ENCODE data around the gene CPNE6.
A peak's percentile ranks its signal among the peaks of the same experiment; 100 is the strongest.
"Not testable (repeated sequence)": the region's sequence is repeated elsewhere in the genome, so short reads cannot be mapped to it uniquely, and the experiment has no call there.

Gene CPNE6

GRCh38 chr14:24088095-24088494, 16.7 kb downstream of the CPNE6 start:
- DNase-seq = no peak

DNA sequence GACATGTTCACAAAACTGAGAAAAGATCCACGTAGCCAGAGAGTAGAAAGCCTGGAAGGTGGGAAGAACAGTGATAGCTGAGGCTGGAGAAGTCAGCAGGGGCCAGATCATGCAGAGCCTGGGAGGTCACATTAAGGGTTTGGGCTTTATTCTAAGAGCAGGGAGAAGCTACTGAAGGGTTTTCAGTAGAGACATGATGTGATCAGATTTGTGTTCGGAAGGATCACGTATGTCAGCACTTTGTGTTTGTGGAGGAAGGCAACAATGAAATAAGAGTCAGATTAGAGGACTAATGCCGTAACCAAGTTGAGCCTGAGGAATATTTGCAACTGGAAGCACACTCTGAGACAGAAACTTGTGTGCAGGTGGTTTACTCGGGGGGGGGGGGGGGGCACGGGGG, 18.5 kb downstream of the CPNE6 start:
- DNase-seq = no peak

DNA sequence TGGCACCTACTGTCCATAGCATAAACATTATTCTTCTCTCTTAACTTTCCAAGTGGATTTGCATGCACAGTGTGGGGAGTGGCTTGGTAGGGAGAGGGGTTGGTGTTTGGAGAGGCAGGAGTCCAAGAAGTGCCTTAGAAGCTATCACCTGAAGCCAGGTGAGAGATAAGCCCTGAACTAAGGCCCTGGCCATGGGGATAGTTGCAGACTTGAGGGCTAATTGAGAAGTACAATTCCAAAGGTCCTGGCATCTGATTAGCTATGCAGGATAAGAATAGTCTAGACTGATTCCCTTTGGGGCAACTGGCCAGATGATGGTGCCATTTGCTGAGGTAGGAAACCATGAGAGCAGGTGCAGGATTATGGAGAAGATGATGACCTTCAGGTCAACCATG, 20.7 kb downstream of the CPNE6 start:
- no peak for DNase-seq

- DNase-seq = no peak
These were observed 21.3 kb downstream of the CPNE6 start for GRCh38 chr14:24092505-24093206.

DNA sequence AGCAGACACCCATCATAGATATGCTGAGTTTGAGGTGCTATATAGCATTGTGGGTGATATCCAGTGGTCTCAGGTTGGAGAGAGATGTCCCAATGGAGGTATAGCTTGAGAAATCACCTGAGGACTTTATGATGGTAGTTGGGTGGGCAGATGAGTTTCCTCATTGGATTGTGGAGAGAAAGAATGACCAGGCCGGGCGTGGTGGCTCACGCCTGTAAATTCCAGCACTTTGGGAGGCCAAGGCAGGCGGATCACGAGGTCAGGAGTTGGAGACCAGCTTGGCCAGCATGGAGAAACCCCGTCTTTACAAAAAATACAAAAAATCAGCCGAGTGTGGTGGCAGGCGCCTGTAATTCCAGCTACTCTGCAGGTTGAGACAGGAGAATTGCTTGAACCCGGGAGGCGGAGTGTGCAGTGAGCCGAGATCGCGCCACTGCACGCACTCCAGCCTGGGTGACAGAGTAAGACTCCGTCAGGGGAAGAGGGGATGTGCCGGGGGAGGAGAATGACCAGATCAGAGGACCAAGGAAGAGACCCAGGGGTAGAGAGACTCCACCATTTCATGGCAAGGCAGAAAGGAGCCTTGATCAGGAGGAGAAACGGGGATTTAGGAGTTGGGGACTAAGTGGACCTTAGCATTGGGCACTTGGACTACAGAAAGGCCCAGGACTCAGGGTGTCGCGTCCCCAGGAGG, 22.0 kb downstream of the CPNE6 start:
- DNase-seq = no peak

DNA sequence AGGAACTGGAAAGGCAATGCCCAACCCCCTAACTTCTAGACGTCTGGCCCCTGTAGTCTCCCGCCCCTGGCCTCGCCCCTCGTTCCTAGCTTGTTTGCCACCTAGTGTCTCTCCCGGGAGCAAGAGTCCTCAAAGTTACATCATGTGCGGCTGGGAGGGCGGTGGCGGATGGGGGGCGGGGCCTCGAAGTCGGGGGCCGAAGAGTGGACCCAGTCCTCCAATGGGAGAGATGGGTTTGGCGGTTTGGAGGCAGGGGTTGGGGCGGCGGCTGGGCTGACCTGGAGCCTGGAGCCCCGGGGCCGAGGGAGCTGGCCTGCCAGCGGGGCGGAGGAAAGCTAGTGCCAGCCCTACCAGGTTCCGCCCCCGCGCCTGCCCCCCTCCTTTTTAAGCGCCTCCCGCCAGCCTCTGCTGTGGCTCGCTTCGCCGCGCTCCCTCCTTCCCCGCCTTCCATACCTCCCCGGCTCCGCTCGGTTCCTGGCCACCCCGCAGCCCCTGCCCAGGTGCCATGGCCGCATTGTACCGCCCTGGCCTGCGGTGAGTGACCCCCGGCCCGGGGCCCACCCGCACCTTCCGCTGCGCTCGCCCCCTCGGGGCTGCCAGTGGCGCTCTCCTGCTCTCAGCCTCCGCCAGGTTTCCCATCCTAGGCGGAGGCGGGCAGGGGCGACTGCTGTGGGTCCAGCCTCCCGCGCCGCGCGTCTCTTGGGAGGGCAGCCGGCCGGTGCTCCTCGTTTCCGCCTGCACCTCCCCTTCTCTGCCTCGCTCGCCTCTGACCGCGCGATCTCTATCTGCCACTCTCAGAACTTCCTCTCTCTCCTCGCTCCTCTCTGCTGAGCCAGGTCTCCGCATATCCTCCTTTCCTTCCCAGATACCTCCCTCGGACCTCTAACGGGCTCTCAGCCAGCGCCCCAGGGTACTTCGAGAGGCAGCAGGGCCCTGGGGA, 22.8 kb downstream of the CPNE6 start, which contains the start of gene PCK2:
PCK2 (plus strand) TSS at position 411 of the 940 bp plus-strand sequence; CDS start at position 506, 95 bp downstream.
- DNase-seq = peak; percentile 85

DNA sequence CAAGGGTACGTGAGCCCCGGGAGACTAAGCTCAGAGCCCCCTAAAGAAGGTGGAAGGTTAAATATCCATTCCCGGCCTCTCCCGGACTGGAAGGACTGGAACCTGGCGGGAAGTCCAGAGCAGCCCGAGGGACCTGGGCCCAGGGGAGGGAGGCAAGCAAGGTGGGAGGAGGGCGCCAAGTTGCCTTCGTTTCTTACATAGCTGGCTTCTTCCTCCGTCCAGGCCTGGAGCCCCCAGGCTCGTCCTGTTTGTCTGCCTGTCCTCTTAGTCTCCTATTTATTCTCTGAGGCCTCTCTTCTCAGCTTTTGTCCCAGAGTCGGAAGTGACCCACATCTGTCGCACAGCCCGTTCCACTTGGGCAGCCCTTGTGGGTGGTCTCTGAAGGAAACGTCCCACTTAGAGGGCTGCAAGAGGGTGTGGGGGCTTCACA, 23.5 kb downstream of the CPNE6 start:
- no peak for DNase-seq

DNA sequence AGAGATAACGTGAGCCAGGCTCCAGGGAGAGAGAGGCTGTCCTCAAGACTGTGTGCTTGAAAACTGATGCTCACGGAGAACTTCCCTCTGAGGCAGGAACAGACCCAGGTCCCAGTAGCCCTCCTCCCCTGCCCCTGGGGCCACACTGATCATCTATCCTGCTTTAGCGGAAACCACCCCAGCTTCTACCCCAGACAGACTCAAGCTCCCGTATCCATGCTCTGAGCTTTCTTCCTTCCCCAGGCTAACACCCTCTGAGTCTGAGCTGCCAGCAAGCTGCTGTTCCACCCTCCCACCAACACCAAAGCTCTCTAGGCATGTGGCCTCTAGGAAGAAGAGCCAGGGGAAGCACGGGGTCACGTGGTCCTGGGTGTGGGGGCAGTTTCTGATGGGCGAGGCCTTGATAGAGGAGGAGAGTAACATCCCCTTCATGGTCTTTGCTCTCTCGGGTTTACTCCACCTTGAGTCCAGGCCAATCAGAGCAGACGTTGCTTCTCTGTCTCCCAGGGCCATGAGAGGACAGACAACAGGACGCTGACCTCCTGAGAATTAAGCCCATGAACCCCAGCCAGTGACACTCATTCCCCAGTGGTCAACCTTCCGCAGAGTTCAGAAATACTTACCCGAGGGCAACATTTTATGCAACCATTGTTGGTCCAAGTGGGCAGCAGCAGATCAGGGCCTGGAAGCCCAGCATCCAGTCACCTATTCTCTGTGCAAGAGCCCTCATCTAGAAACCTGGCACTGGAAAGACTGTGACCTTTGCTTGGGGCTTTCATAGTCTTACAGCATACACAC, 24.1 kb downstream of the CPNE6 start:
- no peak for DNase-seq

DNA sequence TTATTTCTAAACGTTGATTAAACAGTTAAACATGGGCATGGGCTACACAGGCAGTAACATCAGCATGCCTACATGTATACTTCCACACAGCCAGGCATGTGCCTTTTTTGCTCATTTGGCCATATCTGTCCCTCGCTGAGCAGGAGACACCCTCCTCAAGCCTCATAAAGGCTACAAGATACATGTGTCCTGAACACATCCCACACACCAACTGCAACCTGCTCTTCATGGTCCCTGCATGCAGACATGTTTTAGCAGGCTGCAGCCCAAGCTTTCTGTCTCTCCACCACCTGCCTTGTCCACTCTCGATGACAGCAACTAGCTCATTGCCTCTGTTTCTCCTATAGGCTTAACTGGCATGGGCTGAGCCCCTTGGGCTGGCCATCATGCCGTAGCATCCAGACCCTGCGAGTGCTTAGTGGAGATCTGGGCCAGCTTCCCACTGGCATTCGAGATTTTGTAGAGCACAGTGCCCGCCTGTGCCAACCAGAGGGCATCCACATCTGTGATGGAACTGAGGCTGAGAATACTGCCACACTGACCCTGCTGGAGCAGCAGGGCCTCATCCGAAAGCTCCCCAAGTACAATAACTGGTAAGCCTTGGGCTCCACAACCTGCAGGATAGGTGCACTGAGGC, 25.3 kb downstream of the CPNE6 start:
- DNase-seq = no peak

DNA sequence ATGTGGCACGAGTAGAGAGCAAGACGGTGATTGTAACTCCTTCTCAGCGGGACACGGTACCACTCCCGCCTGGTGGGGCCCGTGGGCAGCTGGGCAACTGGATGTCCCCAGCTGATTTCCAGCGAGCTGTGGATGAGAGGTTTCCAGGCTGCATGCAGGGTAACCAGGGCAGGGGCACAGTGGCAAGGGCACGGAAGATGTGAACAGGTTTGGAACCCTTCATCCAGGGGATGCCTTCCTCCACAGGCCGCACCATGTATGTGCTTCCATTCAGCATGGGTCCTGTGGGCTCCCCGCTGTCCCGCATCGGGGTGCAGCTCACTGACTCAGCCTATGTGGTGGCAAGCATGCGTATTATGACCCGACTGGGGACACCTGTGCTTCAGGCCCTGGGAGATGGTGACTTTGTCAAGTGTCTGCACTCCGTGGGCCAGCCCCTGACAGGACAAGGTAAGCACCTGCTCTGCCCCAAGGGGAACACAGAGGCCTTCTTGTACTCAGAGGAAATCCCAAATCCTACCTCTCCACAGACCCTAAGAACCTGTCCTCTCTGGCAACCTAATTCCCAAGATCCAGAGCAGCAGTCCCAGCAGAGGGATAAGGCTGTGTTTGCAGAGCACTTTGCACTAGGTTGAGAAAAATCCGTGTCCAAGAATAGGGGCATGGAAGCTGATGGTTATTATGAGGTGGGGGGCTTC, 27.0 kb downstream of the CPNE6 start:
- DNase-seq = no peak

GRCh38 chr14:24098927-24099813, 27.8 kb downstream of the CPNE6 start:
- DNase-seq = no peak

DNA sequence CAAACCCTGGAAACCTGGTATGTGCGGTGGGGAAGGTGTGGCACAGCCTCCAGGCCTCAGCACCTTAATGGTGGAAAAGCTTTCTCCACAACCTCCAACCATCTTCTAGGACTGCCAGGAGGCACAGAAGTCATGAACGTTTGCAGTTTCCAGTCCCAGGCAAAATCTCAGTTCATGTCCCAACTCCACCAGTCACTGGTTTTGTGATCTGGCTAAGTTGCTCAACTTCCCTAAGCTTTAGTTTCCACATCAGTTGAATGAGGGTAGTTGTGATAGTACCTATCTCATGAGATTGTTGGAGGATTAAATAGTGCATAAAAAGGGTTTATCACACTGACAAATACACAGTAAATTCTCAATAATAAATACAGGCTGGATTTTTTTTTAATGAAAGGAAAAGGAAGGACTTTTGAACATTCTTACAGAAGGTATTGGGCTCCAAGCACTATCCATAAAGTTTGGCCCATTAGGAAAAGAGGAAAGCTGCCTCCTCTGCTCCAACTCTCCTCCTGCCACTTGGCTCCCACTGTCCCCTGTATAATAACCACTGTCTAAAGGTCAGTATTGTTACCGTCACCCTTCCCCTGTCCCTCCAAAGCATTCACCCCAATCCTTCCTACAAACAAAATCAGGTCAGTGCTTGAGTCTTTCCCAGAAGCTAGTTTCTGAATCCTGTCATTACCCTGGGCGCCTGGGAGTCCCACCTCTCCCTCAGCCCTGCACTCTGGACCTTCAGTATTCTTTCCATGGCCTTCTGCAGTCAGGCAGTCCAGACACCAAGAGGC, 29.0 kb downstream of the CPNE6 start:
- DNase-seq = no peak

- no peak for DNase-seq
These were observed 29.7 kb downstream of the CPNE6 start for GRCh38 chr14:24100982-24101494.

DNA sequence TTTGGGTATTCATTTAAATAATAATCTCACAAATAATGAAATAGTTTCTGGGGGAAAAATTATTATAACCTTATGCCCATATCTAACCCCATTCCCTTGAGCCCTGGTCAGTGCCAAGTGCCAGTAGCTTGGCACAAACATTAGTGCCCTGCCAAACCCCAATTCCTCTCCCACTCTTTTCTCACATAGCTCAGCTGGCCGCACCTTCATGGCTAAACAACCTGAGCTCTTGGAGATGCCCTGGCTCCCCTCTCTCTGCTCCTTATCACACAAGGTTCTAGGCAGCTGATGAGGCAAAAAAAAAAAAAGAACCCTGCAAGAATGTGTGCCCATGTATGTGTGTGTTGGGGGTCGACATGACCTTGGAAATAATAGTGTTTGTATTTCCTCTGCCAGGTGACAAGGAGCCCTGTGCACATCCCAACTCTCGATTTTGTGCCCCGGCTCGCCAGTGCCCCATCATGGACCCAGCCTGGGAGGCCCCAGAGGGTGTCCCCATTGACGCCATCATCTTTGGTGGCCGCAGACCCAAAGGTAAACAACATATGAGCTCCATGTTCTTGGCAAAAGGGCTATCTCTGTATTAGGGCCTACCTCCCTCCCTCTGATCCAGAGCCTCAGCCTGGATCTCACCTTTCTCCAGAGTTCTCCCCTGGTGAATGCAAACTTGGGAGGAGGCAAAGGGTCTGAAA, 31.1 kb downstream of the CPNE6 start:
- DNase-seq = no peak

DNA sequence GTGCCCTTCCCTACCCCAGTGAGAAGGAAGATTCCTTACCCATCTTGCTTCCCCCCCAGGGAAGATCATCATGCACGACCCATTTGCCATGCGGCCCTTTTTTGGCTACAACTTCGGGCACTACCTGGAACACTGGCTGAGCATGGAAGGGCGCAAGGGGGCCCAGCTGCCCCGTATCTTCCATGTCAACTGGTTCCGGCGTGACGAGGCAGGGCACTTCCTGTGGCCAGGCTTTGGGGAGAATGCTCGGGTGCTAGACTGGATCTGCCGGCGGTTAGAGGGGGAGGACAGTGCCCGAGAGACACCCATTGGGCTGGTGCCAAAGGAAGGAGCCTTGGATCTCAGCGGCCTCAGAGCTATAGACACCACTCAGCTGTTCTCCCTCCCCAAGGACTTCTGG, 32.1 kb downstream of the CPNE6 start:
- DNase-seq = no peak

GRCh38 chr14:24105609-24106239, 34.4 kb downstream of the CPNE6 start:
- not testable (repeated sequence) for DNase-seq

- no peak for DNase-seq
These were observed 35.4 kb downstream of the CPNE6 start for GRCh38 chr14:24106672-24107271.
